Colon (tissue), 2 donors: Measurements from ENCODE around the gene C1QTNF9.
"Not testable (repeated sequence)": the region's sequence is repeated elsewhere in the genome, so short reads cannot be mapped to it uniquely, and the experiment has no call there.

Source experiments
- FAIRE-seq: peaks from 2 replicates; lab custom pipeline; 2012; peaks lifted over from hg19 to GRCh38; lab: Jason Lieb, UNC
- donor health status: control.
- donor health status: control.

Gene C1QTNF9

GRCh38 chr13:24323036-24323738, 13.8 kb downstream of the C1QTNF9 start:
- FAIRE-seq, result no peak

GRCh38 chr13:24323739-24324075, 14.3 kb downstream of the C1QTNF9 start:
- no peak for FAIRE-seq

- not testable (repeated sequence) for FAIRE-seq
Measured at GRCh38 chr13:24327598-24327997, 18.2 kb downstream of the C1QTNF9 start.

GRCh38 chr13:24328145-24328544, 18.8 kb downstream of the C1QTNF9 start:
- FAIRE-seq, result no peak

GRCh38 chr13:24338721-24339120, 29.3 kb downstream of the C1QTNF9 start:
- FAIRE-seq, result no peak

- FAIRE-seq, result no peak
Measured at GRCh38 chr13:24339937-24340607, 30.7 kb downstream of the C1QTNF9 start.

- no peak for FAIRE-seq
Measured at GRCh38 chr13:24340608-24340955, 31.2 kb downstream of the C1QTNF9 start.

GRCh38 chr13:24341439-24341838, 32.1 kb downstream of the C1QTNF9 start:
- no peak for FAIRE-seq

GRCh38 chr13:24348385-24348784, 39.0 kb downstream of the C1QTNF9 start:
- no peak for FAIRE-seq

GRCh38 chr13:24348797-24349515, 39.6 kb downstream of the C1QTNF9 start:
- no peak for FAIRE-seq

GRCh38 chr13:24349778-24350664, 40.6 kb downstream of the C1QTNF9 start:
- peak; percentile 80 for FAIRE-seq

GRCh38 chr13:24351423-24351822, 42.0 kb downstream of the C1QTNF9 start:
- FAIRE-seq, result no peak

GRCh38 chr13:24353736-24354135, 44.4 kb downstream of the C1QTNF9 start:
- no peak for FAIRE-seq

- no peak for FAIRE-seq
Measured at GRCh38 chr13:24355103-24355502, 45.7 kb downstream of the C1QTNF9 start.

- FAIRE-seq, result no peak
Measured at GRCh38 chr13:24356270-24356669, 46.9 kb downstream of the C1QTNF9 start.

- no peak for FAIRE-seq
Measured at GRCh38 chr13:24356837-24357236, 47.5 kb downstream of the C1QTNF9 start.

- no peak for FAIRE-seq
Measured at GRCh38 chr13:24357756-24358155, 48.4 kb downstream of the C1QTNF9 start.

- not testable (repeated sequence) for FAIRE-seq
Measured at GRCh38 chr13:24358836-24359235, 49.5 kb downstream of the C1QTNF9 start.

- not testable (repeated sequence) for FAIRE-seq
Measured at GRCh38 chr13:24359252-24359651, 49.9 kb downstream of the C1QTNF9 start.

- no peak for FAIRE-seq
Measured at GRCh38 chr13:24360106-24360505, 50.7 kb downstream of the C1QTNF9 start.

- FAIRE-seq, result no peak
Measured at GRCh38 chr13:24361113-24361512, 51.7 kb downstream of the C1QTNF9 start.

GRCh38 chr13:24361852-24362366, 52.5 kb downstream of the C1QTNF9 start:
- no peak for FAIRE-seq
